Posterior vena cava (tissue), 2 donors: ENCODE measurements around the gene CCNJL. TPM values are rescaled to one million over a fixed set of nuclear protein-coding genes. Genes with fewer than 3 reads are reported as not detected.
"Not testable (repeated sequence)": the region's sequence is repeated elsewhere in the genome, so short reads cannot be mapped to it uniquely, and the experiment has no call there.

ENCODE experiments used
- DNase-seq: peaks from one replicate; pipeline ENCODE4 v3.0.0-alpha.2; 2020; ENCODE audit warnings: low spot score
- intact Hi-C, 2 donors: fragments of 100-400 bp; cut with DNase I; formaldehyde crosslinking; loops; one replicate each; pipeline versions ENCODE4 v1.14.1 to v1.14.2; 2022 to 2023
- long read RNA-seq, 2 donors: library from polyadenylated mRNA; unstranded; transcript quantifications; one replicate each; pipeline ENCODE4 v2.0.0, GENCODE V29; 2020 to 2021
- total RNA-seq, 2 donors: library from RNA; stranded (reverse); fragmentation: NEBNext Ultra II Directional; extraction: Animal tissue kit (Norgen Biotek cat#: 25700); gene quantifications; one replicate each; pipeline ENCODE4 v1.2.1, GENCODE V29; 2021
- donor health status: DM: yes; HTN: yes; CAD: no.
- donor health status: DM: yes; HTN: yes; CAD: no.

The CCNJL gene
- 1 to 10 TPM; 1.0 to 1.2 TPM for total RNA-seq
- long read RNA-seq, donor 1, partial matches to known transcripts: 1 of 1 reads
- long read RNA-seq, donor 1, other reads (novel, unspliced or antisense): 0 of 1 reads
- long read RNA-seq, donor 2: 0 reads

- DNase-seq: peak; percentile 84
- intact Hi-C loops: no loop called here
Observed at GRCh38 chr5:160312134-160312959, at the start of gene CCNJL. CCNJL (minus strand) TSS chr5:160312564; CDS start chr5:160311923, 641 bp downstream.

- DNase-seq: peak; percentile 44
Observed at GRCh38 chr5:160361624-160362228, 49.4 kb upstream of the CCNJL start.

GRCh38 chr5:160360310-160360709 is 47.9 kb upstream of the CCNJL start:
- intact Hi-C loops: no loop called here

More at GRCh38 chr5:160361624-160362228, 49.4 kb upstream of the CCNJL start:
- intact Hi-C loops: no loop called here

GRCh38 chr5:160359816-160360215 is 47.5 kb upstream of the CCNJL start:
- peak; percentile 76 for DNase-seq
- intact Hi-C loops: no loop called here

More at GRCh38 chr5:160360310-160360709, 47.9 kb upstream of the CCNJL start:
- no peak for DNase-seq

GRCh38 chr5:160359242-160359641 is 46.9 kb upstream of the CCNJL start:
- intact Hi-C loops: no loop called here
- no peak for DNase-seq

GRCh38 chr5:160357861-160358411 is 45.6 kb upstream of the CCNJL start:
- intact Hi-C loops: no loop called here

GRCh38 chr5:160357394-160357793 is 45.0 kb upstream of the CCNJL start:
- DNase-seq: no peak
- intact Hi-C loops: no loop called here

More at GRCh38 chr5:160357861-160358411, 45.6 kb upstream of the CCNJL start:
- peak; percentile 78 for DNase-seq

- intact Hi-C loops: no loop called here
- DNase-seq: peak; percentile 51
Observed at GRCh38 chr5:160356550-160357347, 44.4 kb upstream of the CCNJL start.

- intact Hi-C loops: no loop called here
- DNase-seq: peak; percentile 76
Observed at GRCh38 chr5:160354666-160355065, 42.3 kb upstream of the CCNJL start.

- intact Hi-C loops: no loop called here
- DNase-seq: peak; percentile 90
Observed at GRCh38 chr5:160353379-160353778, 41.0 kb upstream of the CCNJL start.

- intact Hi-C loops: no loop called here
Observed at GRCh38 chr5:160352308-160352707, 39.9 kb upstream of the CCNJL start.

GRCh38 chr5:160349935-160350303 is 37.6 kb upstream of the CCNJL start:
- no peak for DNase-seq
- intact Hi-C loops: loop anchor here (5.0 kb wide), 2 partner anchors 42 to 328 kb away; no protein-coding TSS in a partner anchor

More at GRCh38 chr5:160352308-160352707, 39.9 kb upstream of the CCNJL start:
- DNase-seq: peak; percentile 61

GRCh38 chr5:160349249-160349934 is 37.0 kb upstream of the CCNJL start:
- intact Hi-C loops: loop anchor here (5.0 kb wide), 2 partner anchors 43 to 327 kb away; no protein-coding TSS in a partner anchor

GRCh38 chr5:160348080-160348479 is 35.7 kb upstream of the CCNJL start:
- DNase-seq: no peak
- intact Hi-C loops: loop anchor here (5.0 kb wide), 2 partner anchors 44 to 326 kb away; no protein-coding TSS in a partner anchor

More at GRCh38 chr5:160349249-160349934, 37.0 kb upstream of the CCNJL start:
- DNase-seq: no peak

GRCh38 chr5:160347448-160347847 is 35.1 kb upstream of the CCNJL start:
- no peak for DNase-seq
- intact Hi-C loops: loop anchor here (5.0 kb wide), 2 partner anchors 45 to 325 kb away; no protein-coding TSS in a partner anchor

GRCh38 chr5:160342413-160342941 is 30.1 kb upstream of the CCNJL start:
- intact Hi-C loops: loop anchor here in 1 of 2 donors (1.0 kb wide), 1 partner anchor 144 kb away; no protein-coding TSS in a partner anchor
- no peak for DNase-seq

- DNase-seq: no peak
- intact Hi-C loops: no loop called here
Observed at GRCh38 chr5:160341309-160341870, 29.0 kb upstream of the CCNJL start.

GRCh38 chr5:160340513-160340912 is 28.1 kb upstream of the CCNJL start:
- DNase-seq, intact Hi-C loops: not testable (repeated sequence)
